Ectodermal cell (in vitro differentiated cells): ENCODE data around the gene TEAD3.

ENCODE experiments used
- H3K27ac ChIP-seq: 2 replicates; pipeline ENCODE4 v1.7.0; 2013; ENCODE audit warnings: mild to moderate bottlenecking, low read depth, low read length; ENCODE audit not compliant: insufficient read depth, poor library complexity, severe bottlenecking
- H3K27me3 ChIP-seq: 2 replicates; pipeline ENCODE4 v1.7.0; 2013; ENCODE audit warnings: mild to moderate bottlenecking, low read length; ENCODE audit not compliant: insufficient read depth, control insufficient read depth, poor library complexity, severe bottlenecking
- H3K36me3 ChIP-seq: one replicate; pipeline ENCODE4 v1.7.0; 2013; ENCODE audit warnings: low read length; ENCODE audit not compliant: control insufficient read depth, insufficient read depth
- H3K4me1 ChIP-seq: one replicate; pipeline ENCODE4 v1.7.0; 2013; ENCODE audit warnings: low read length; ENCODE audit not compliant: control insufficient read depth, insufficient read depth
- H3K4me3 ChIP-seq: 2 replicates; pipeline ENCODE4 v1.7.0; 2013; ENCODE audit warnings: low read depth, low read length, control low read depth; ENCODE audit not compliant: insufficient read depth
- H3K9me3 ChIP-seq: 2 replicates; pipeline ENCODE4 v1.7.0; 2013; ENCODE audit warnings: mild to moderate bottlenecking, low read length, moderate library complexity; ENCODE audit not compliant: control insufficient read depth
- WGBS, 2 experiments: methylation state at CpG; one replicate each; pipeline ENCODE4 v1.1.7; 2013; ENCODE audit warnings: missing lambda C conversion rate in 2 of 2; 5-methylcytosine and 5-hydroxymethylcytosine counted together

The TEAD3 gene

DNA sequence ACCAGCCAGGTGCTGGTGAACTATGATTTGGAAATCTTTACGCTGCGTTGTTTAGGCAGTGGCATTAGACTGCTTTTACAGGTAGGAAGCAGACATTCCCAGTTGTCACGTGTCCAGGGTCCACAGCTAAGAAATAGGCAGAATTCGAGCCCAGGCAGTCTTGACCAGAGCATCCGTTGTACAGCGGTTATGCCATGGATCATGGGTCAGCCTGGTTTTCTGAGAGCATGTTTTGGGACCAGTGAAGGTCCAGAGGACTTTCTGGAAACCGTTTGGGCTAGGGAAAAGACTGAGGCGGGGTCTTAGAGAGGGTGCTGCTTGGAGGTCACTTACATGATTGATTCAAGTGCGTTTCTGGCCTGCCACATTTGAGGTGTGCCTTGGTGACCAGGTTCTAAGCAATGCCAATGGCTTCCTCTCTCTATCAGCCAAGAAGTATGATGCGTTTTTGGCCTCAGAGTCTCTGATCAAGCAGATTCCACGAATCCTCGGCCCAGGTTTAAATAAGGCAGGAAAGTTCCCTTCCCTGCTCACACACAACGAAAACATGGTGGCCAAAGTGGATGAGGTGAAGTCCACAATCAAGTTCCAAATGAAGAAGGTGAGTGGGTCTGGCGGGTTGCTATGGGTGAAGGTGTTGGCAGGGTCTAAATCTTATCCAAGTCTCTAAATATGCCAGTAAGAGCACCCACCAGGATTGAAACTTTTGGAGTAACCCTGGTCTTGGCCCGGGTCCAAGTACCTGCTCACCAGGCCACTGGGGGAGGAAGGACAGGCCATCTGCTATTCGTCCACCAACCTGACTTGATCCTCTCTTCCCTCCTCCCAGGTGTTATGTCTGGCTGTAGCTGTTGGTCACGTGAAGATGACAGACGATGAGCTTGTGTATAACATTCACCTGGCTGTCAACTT is 26.9 kb downstream of the TEAD3 start:
- Histone ChIP-seq H3K9me3 (no peaks in the 10 kb centered on the region), H3K36me3 (peaks cover 23% of the 10 kb centered on the region), H3K4me3 (peak overlapping the region; percentile 99), H3K27me3 (peaks cover 4% of the 10 kb centered on the region), H3K27ac (no peak overlapping the region), H3K4me1 (peaks cover 11% of the 10 kb centered on the region)
- WGBS, 2 experiments: 41 to 43% methylated on average over 17 to 18 of the region's 18 CpGs

DNA sequence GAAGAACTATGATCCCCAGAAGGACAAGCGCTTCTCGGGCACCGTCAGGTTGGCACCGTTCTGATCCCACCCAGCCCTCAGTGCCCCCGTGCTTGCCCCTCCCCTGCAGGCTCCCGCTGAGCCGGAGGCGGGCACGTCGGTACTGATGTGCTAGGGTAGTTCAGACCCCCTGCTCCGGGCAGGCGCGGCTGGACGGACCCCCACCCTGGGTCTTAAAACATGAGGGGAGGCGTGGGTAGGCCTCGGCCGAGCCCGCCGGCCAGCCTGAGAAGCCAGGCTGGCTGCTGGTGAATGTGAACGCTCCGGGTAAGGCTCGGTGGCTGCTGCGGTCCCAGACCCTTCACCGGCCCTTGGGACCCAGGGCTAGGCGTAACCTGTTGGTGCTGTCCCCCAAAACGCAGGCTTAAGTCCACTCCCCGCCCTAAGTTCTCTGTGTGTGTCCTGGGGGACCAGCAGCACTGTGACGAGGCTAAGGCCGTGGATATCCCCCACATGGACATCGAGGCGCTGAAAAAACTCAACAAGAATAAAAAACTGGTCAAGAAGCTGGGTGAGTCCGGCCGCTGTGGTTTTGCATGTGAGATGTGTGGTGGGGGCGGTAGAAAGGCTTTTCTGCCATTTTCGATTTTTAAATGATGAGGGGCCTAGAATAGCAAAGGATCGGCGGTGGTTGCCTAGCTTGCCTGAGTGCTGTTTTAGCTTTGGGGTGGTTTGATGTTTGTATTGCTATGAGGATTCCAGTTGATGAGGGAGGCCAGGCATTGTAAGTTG is 27.7 kb downstream of the TEAD3 start:
- no peaks in the 10 kb centered on the region for H3K9me3 ChIP-seq
- H3K27me3 ChIP-seq: peaks cover 4% of the 10 kb centered on the region
- 1 to 2% methylated on average over 37 of the region's 37 CpGs for WGBS, 2 experiments
- peaks cover 11% of the 10 kb centered on the region for H3K4me1 ChIP-seq
- peak overlapping the region; percentile 99 for H3K4me3 ChIP-seq
- peaks cover 23% of the 10 kb centered on the region for H3K36me3 ChIP-seq
- peak overlapping the region; percentile 95 for H3K27ac ChIP-seq

DNA sequence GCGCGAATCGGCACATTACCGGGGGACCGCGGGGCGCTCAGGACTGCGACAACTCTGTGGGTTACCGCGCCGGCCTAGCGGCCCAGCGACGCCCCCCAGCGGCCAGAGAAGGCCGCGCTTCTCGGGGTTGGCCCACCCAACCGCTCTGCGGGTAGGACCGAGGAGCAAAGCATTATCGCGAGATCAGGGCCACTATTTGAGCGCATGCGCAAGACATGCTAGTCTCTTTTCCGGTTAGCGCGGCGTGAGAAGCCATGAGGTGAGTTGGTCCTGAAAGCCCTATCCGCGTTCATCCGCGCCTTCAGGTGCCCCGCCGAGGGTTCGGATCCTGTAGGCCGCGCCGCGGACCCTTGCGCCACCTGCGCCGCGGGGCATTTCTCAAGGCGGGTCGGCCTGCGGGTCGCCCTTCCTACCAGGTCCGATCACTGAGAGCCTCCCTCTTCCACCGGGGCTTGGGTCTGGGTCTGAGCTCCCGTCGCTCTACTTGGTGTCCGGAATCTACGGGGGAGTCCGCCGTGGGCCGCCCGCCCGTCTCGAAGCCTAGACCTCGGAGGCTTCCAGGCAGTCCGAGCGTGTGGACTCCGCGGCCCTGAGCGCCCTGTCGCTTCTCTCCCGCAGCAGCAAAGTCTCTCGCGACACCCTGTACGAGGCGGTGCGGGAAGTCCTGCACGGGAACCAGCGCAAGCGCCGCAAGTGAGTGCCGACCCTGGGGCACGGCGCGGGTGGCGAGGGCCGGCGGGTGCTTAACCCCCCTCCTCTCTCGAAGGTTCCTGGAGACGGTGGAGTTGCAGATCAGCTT is 28.5 kb downstream of the TEAD3 start, which contains the start of gene RPL10A:
RPL10A (plus strand) TSS at position 221 of the 799 bp plus-strand sequence; CDS start at position 255, 34 bp downstream.
- H3K9me3 ChIP-seq: no peaks in the 10 kb centered on the region
- H3K4me3 ChIP-seq: peak within 1 kb of the TSS; percentile 99
- peaks cover 4% of the 10 kb centered on the region for H3K27me3 ChIP-seq
- WGBS, 2 experiments: 0% methylated on average over 86 of the region's 86 CpGs
- peaks cover 23% of the 10 kb centered on the region for H3K36me3 ChIP-seq
- peaks cover 11% of the 10 kb centered on the region for H3K4me1 ChIP-seq
- H3K27ac ChIP-seq: peak within 1 kb of the TSS; percentile 95

DNA sequence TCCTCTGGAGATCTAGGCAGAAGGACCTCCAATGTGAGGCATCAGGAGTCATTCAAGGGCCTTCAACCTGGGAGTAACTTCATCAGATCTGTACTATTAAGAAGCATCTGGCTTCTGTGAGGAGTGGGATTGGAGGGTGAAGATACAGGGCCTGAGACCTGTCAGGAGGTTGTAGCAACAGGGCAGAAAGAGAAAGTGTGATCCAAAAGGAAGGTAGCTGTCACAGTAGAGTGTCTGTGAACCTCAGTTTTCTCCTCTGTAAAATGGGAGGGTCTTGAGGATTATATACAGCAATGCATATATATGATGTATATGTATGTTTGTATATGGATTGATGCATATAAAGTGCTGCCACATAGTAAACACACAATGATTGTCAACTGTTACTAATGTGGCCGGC is 31.2 kb downstream of the TEAD3 start:
- Histone ChIP-seq H3K36me3 (peaks cover 15% of the 10 kb centered on the region), H3K4me1 (peaks cover 9% of the 10 kb centered on the region), H3K4me3 (no peak overlapping the region), H3K9me3 (no peaks in the 10 kb centered on the region), H3K27ac (no peak overlapping the region), H3K27me3 (peaks cover 4% of the 10 kb centered on the region)
- 100% methylated on average over 1 of the region's 1 CpG for WGBS, 2 experiments

DNA sequence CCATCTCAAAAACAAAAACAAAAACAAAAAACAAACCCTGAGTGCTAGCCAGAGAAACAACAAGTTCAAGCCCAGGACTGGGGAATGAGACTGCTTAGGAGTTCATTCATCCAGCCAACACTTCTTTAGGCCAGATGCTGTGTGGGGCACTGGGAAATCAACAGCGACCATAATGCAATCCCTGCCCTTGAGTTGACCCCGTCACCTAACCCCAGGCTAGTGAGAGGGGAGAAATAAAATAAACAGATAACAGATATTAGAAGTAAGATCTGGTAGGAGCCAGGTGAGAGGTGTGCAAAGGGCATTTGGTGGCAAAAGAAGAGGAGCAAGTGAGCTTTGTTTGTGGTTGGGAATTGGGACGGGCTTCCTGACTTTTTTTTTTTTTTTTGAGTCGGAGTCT is 33.6 kb downstream of the TEAD3 start:
- Histone ChIP-seq H3K9me3 (no peaks in the 10 kb centered on the region), H3K27me3 (peaks cover 4% of the 10 kb centered on the region), H3K4me1 (no peaks in the 10 kb centered on the region), H3K4me3 (no peak overlapping the region), H3K36me3 (peaks cover 17% of the 10 kb centered on the region), H3K27ac (no peak overlapping the region)
- WGBS, 2 experiments: 97 to 98% methylated on average over 4 of the region's 4 CpGs

DNA sequence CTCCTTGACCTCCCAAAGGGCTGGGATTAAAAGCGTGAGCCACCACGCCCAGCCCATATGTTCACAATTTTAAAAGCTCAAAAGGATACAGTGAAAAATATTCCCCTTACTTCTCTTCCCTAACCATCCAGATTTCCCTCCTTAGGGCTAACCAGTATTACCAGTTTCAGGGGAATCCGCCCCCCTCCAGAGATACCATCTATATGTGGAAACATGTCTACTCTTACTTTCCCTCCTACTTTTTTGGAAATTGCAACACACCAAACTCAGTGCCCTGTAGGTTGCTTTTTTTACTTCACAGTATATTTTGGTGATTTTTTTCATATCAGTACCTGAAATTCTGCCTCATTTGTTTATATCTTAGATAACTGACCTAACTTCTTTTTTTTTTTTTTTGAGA is 35.6 kb downstream of the TEAD3 start:
- 77 to 78% methylated on average over 3 of the region's 3 CpGs for WGBS, 2 experiments
- Histone ChIP-seq H3K4me1 (no peaks in the 10 kb centered on the region), H3K9me3 (no peaks in the 10 kb centered on the region), H3K4me3 (no peak overlapping the region), H3K27ac (no peak overlapping the region), H3K27me3 (no peaks in the 10 kb centered on the region), H3K36me3 (peaks cover 16% of the 10 kb centered on the region)

DNA sequence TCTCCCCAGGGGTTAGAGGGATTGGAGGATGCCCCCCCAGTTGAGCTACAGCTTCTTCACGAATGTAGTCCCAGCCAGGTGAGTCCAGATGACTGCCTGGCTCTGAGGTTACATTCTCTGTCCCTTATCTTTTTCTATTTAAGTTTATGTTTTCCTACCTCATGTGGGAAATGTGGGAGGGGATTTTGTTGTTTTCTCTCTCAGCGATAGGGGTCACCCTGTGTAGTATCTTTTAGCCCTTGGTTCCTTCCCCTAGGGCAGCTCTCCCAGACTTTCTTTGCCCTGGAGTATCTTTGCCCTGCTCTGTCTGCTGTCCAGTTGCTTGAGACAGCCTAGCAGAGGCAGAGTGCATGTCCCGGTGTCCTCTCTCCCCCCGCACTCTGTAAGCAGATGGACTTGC is 39.0 kb downstream of the TEAD3 start:
- Histone ChIP-seq H3K4me3 (no peak overlapping the region), H3K27ac (no peak overlapping the region), H3K27me3 (peaks cover 6% of the 10 kb centered on the region), H3K4me1 (peaks cover 21% of the 10 kb centered on the region), H3K36me3 (peaks cover 12% of the 10 kb centered on the region), H3K9me3 (no peaks in the 10 kb centered on the region)
- 82 to 84% methylated on average over 4 of the region's 4 CpGs for WGBS, 2 experiments

DNA sequence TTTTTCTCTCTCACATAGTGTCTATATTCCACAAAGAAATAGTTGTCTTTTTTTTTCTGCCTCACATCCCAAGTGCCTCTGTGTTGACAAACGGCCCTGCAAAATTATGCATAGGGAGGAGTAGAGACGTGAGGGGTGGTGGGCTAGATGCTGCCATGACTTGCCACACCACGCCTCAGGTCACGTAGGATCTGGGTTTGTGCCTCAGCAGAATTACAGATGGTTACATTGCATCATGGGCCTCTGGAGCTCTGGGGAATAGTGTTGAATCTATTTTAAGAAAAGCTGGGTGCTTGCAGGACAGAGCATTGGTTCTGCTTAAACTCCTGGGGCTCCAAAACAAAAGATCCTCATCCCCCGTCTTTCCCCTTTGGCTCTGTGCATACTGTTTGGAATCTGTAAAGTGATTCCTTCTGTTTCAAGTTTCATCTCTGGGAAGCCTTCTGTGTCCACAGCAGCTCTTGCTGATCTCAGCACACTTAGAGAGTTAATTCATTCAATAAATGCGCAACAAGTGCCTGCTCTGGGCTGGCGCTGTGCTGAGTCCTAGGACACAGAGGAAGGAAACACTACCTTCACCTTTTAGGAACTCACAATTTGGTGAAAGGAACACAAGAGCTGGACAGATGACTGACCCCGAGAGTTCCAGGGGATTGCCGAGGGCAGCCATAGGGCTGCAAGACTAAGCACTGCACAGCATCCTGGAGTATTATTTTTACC is 42.3 kb downstream of the TEAD3 start:
- Histone ChIP-seq H3K27me3 (peaks cover 24% of the 10 kb centered on the region), H3K36me3 (peaks cover 4% of the 10 kb centered on the region), H3K27ac (no peak overlapping the region), H3K9me3 (no peaks in the 10 kb centered on the region), H3K4me3 (no peak overlapping the region), H3K4me1 (peaks cover 21% of the 10 kb centered on the region)
- WGBS, 2 experiments: 69 to 71% methylated on average over 9 of the region's 9 CpGs

DNA sequence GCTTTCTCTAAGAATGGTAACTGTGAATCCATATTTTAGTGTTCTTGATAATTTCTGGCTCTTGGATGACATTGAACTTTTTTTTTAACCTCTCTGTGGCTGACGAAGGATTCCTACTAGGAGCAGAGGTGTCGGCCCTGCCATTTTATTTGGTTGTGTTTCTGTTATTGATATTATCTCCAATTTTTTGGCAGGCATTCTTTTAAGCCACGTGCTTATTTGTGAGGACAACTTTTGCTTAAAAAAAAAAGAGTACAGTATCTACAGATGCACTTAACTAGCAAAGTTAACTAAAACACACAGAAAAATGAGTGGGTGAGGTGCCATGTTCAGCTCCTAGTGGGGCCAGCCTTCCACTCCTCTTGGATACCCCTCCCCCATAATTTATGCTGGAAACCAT is 43.6 kb downstream of the TEAD3 start:
- Histone ChIP-seq H3K4me1 (peaks cover 21% of the 10 kb centered on the region), H3K36me3 (peaks cover 4% of the 10 kb centered on the region), H3K27me3 (peaks cover 25% of the 10 kb centered on the region), H3K9me3 (no peaks in the 10 kb centered on the region), H3K27ac (no peak overlapping the region), H3K4me3 (peak overlapping the region; percentile 70)
- 81 to 82% methylated on average over 3 of the region's 3 CpGs for WGBS, 2 experiments
